Hepatocyte (in vitro differentiated cells): ENCODE data around the gene GHRL. TPM values are rescaled to one million over a fixed set of nuclear protein-coding genes. Genes with fewer than 3 reads are reported as not detected.

Source experiments
- DNase-seq: peaks from one replicate; pipeline ENCODE4 v3.0.0-alpha.2; 2016; ENCODE audit warnings: low spot score
- H2AFZ ChIP-seq: fragments of 200-600 bp; sonication (generic); 2 replicates; pipeline ENCODE4 v1.6.0; 2016; ENCODE audit warnings: antibody characterized with exemption, mild to moderate bottlenecking
- H3K27ac ChIP-seq: fragments of 200-600 bp; sonication (generic); 2 replicates; pipeline ENCODE4 v1.5.1; 2016; ENCODE audit warnings: mild to moderate bottlenecking
- H3K27me3 ChIP-seq: fragments of 200-600 bp; sonication (generic); 2 replicates; pipeline ENCODE4 v1.6.1; 2016
- H3K36me3 ChIP-seq: fragments of 200-600 bp; sonication (generic); replicated peaks from 2 replicates; pipeline ENCODE4 v1.5.1; 2016; ENCODE audit warnings: low read depth; ENCODE audit not compliant: insufficient read depth
- H3K4me1 ChIP-seq: fragments of 200-600 bp; sonication (generic); 2 replicates; pipeline ENCODE4 v1.5.1; 2016; ENCODE audit warnings: mild to moderate bottlenecking, moderate library complexity; ENCODE audit not compliant: insufficient read depth
- H3K4me2 ChIP-seq: fragments of 200-600 bp; sonication (generic); 2 replicates; pipeline ENCODE4 v1.6.0; 2016
- H3K4me3 ChIP-seq: fragments of 200-600 bp; sonication (generic); 2 replicates; pipeline ENCODE4 v1.5.1; 2016; ENCODE audit warnings: mild to moderate bottlenecking
- H3K79me2 ChIP-seq: fragments of 200-600 bp; sonication (generic); 2 replicates; pipeline ENCODE4 v1.6.0; 2017; ENCODE audit warnings: mild to moderate bottlenecking
- H3K9me2 ChIP-seq: fragments of 200-600 bp; sonication (generic); replicated peaks from 2 replicates; pipeline ENCODE4 v1.6.0; 2017; ENCODE audit warnings: mild to moderate bottlenecking; ENCODE audit not compliant: insufficient read depth
- H3K9me3 ChIP-seq: fragments of 200-600 bp; sonication (generic); 2 replicates; pipeline ENCODE4 v1.5.1; 2016; ENCODE audit warnings: low read depth, mild to moderate bottlenecking
- H4K20me1 ChIP-seq: fragments of 200-600 bp; sonication (generic); 2 replicates; pipeline ENCODE4 v1.6.0; 2016; ENCODE audit warnings: mild to moderate bottlenecking; ENCODE audit not compliant: insufficient read depth, poor library complexity, severe bottlenecking
- CTCF ChIP-seq: fragments of 200-600 bp; sonication (generic); IDR thresholded peaks from 2 replicates; pipeline ENCODE4 v1.5.1; 2016; ENCODE audit warnings: antibody characterized with exemption, mild to moderate bottlenecking; ENCODE audit not compliant: poor library complexity
- EZH2 ChIP-seq: fragments of 200-600 bp; sonication (generic); IDR thresholded peaks from 2 replicates; pipeline ENCODE4 v1.6.1; 2016; ENCODE audit warnings: antibody characterized with exemption, mild to moderate bottlenecking, borderline replicate concordance
- EZH2phosphoT487 ChIP-seq: fragments of 200-600 bp; sonication (generic); IDR thresholded peaks from one replicate; pipeline ENCODE4 v1.6.1; 2018; ENCODE audit warnings: antibody characterized with exemption, mild to moderate bottlenecking, low read depth, moderate library complexity; ENCODE audit not compliant: unreplicated experiment, severe bottlenecking
- WGBS: methylation state at CpG from one replicate; pipeline ENCODE4 v1.1.6; 2016; ENCODE audit warnings: low lambda C conversion rate; ENCODE audit errors: missing lambda C conversion rate; 5-methylcytosine and 5-hydroxymethylcytosine counted together
- polyA plus RNA-seq: library from polyadenylated mRNA; unstranded; fragments of >200 nt; fragmentation: Nextera tagmentation; extraction: Ambion mirVana; gene quantifications from 2 replicates; pipeline ENCODE4 v1.2.1, GENCODE V29; 2016
- total RNA-seq: library from RNA; depleted of rRNA; stranded (reverse); fragments of >200 nt; gene quantifications from 2 replicates; pipeline ENCODE4 v1.2.3, GENCODE V29; 2014

GHRL gene
- total and polyA plus RNA-seq, 2 experiments from 2014 or later = 11.3 to 12.4 TPM

GRCh38 chr3:10265833-10266232, 26.9 kb downstream of the GHRL start:
- 94% methylated on average over 2 of the region's 2 CpGs for WGBS
- peaks cover 80% of the 10 kb centered on the region for H3K79me2 ChIP-seq

GRCh38 chr3:10263646-10264363, 28.9 kb downstream of the GHRL start:
- Histone ChIP-seq H3K36me3 (peaks cover 4% of the 10 kb centered on the region), H3K4me1 (peaks cover 5% of the 10 kb centered on the region), H3K27ac (peak overlapping the region; percentile 21), H3K27me3 (no peaks in the 10 kb centered on the region), H3K9me2 (no peaks in the 10 kb centered on the region), H3K4me2 (peak overlapping the region; percentile 67), H4K20me1 (peaks cover 25% of the 10 kb centered on the region), H2AFZ (peak overlapping the region; percentile 32), H3K4me3 (no peak overlapping the region), H3K79me2 (peaks cover 80% of the 10 kb centered on the region), H3K9me3 (no peaks in the 10 kb centered on the region)
- peak; percentile 76 for DNase-seq
- WGBS = 30% methylated on average over 12 of the region's 12 CpGs
- TF ChIP-seq EZH2 (no peak), CTCF (peak; percentile 46)

More at GRCh38 chr3:10265833-10266232, 26.9 kb downstream of the GHRL start:
- Histone ChIP-seq H3K36me3 (peaks cover under 1% of the 10 kb centered on the region), H3K4me3 (no peak overlapping the region), H3K4me1 (peaks cover 5% of the 10 kb centered on the region), H3K9me3 (no peaks in the 10 kb centered on the region), H3K27ac (no peak overlapping the region), H3K4me2 (no peak overlapping the region), H3K27me3 (no peaks in the 10 kb centered on the region), H3K9me2 (no peaks in the 10 kb centered on the region), H4K20me1 (peaks cover 26% of the 10 kb centered on the region), H2AFZ (no peak overlapping the region)
- DNase-seq = no peak
- TF ChIP-seq EZH2phosphoT487 = no peak
- TF ChIP-seq EZH2 = no peak
- no peak for TF ChIP-seq CTCF

- TF ChIP-seq EZH2 (no peak), CTCF (no peak), EZH2phosphoT487 (no peak)
- Histone ChIP-seq H3K4me3 (no peak overlapping the region), H3K27me3 (no peaks in the 10 kb centered on the region), H3K4me1 (peaks cover 5% of the 10 kb centered on the region), H3K36me3 (peaks cover 4% of the 10 kb centered on the region), H3K4me2 (no peak overlapping the region), H2AFZ (no peak overlapping the region), H3K9me3 (no peaks in the 10 kb centered on the region), H3K9me2 (no peaks in the 10 kb centered on the region), H3K27ac (no peak overlapping the region), H3K79me2 (peaks cover 79% of the 10 kb centered on the region), H4K20me1 (peaks cover 31% of the 10 kb centered on the region)
- DNase-seq = no peak
- WGBS = 91% methylated on average over 4 of the region's 4 CpGs
Measured at GRCh38 chr3:10262027-10262426, 30.7 kb downstream of the GHRL start.
